Ishikawa (cell line): ENCODE results near the gene SIAH2.

Experiments used
- CEBPB ChIP-seq: IDR thresholded peaks from 2 replicates; pipeline ENCODE4 v1.6.1; 2012
- NFIC ChIP-seq: IDR thresholded peaks from 2 replicates; pipeline ENCODE4 v1.6.1; 2012
- RAD21 ChIP-seq: IDR thresholded peaks from 2 replicates; pipeline ENCODE4 v1.6.1; 2012; ENCODE audit warnings: low read depth
- TAF1 ChIP-seq: IDR thresholded peaks from 2 replicates; pipeline ENCODE4 v1.6.1; 2012; ENCODE audit warnings: low read depth, mild to moderate bottlenecking
- TF ChIP-seq, protein P1 (sequence below): IDR thresholded peaks from 2 replicates; pipeline ENCODE4 v1.6.1; 2012; ENCODE audit warnings: low read depth, mild to moderate bottlenecking
- TF ChIP-seq, protein P2 (sequence below): IDR thresholded peaks from 2 replicates; pipeline ENCODE4 v1.6.1; 2012

DNA sequence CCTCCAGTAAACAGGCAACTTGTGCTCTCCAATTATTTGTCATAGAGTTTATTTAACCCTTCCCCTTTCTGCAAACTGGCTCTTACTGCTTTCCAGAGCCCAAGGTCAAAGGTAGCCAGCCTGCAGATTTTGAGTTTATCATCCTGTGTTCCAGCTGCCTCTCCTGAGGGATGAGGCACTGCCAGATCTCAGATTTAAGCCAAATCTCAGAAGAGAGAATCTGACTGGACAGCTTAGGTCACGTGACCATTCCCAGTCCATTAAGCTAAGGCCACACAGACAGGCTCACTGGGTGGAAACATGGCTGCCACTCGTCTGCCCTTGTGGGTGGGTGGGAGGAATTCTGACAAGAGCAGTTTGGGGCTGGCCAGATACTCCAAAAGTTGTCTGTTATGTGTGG, 8.6 kb upstream of the SIAH2 start:
- no peak for TF ChIP-seq CEBPB
- TF ChIP-seq, protein P1, sequence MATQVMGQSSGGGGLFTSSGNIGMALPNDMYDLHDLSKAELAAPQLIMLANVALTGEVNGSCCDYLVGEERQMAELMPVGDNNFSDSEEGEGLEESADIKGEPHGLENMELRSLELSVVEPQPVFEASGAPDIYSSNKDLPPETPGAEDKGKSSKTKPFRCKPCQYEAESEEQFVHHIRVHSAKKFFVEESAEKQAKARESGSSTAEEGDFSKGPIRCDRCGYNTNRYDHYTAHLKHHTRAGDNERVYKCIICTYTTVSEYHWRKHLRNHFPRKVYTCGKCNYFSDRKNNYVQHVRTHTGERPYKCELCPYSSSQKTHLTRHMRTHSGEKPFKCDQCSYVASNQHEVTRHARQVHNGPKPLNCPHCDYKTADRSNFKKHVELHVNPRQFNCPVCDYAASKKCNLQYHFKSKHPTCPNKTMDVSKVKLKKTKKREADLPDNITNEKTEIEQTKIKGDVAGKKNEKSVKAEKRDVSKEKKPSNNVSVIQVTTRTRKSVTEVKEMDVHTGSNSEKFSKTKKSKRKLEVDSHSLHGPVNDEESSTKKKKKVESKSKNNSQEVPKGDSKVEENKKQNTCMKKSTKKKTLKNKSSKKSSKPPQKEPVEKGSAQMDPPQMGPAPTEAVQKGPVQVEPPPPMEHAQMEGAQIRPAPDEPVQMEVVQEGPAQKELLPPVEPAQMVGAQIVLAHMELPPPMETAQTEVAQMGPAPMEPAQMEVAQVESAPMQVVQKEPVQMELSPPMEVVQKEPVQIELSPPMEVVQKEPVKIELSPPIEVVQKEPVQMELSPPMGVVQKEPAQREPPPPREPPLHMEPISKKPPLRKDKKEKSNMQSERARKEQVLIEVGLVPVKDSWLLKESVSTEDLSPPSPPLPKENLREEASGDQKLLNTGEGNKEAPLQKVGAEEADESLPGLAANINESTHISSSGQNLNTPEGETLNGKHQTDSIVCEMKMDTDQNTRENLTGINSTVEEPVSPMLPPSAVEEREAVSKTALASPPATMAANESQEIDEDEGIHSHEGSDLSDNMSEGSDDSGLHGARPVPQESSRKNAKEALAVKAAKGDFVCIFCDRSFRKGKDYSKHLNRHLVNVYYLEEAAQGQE = no peak
- TF ChIP-seq TAF1 = no peak
- TF ChIP-seq, protein P2, sequence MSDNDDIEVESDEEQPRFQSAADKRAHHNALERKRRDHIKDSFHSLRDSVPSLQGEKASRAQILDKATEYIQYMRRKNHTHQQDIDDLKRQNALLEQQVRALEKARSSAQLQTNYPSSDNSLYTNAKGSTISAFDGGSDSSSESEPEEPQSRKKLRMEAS = no peak
- TF ChIP-seq RAD21 = no peak
- no peak for TF ChIP-seq NFIC
